HCT116 (cell line): ENCODE data around the gene GGA2. TPM values are rescaled to one million over a fixed set of nuclear protein-coding genes. Genes with fewer than 3 reads are reported as not detected.

Experiments
- ATAC-seq: fragments of 200-7000 bp; cut with Tn5 transposase; 2 replicates; pipeline ENCODE4 v1.9.1; 2020; ENCODE audit warnings: mild to moderate bottlenecking, moderate library complexity
- BruUV-seq: library from RNA; stranded (reverse); fragments of 400-500 nt; replicated peaks from 2 replicates; lab custom pipeline; 2021; lab: Mats Ljungman, UMichigan
- CTCF ChIA-PET: fragments of 300-600 bp; sonication (Branson Sonifier 250); formaldehyde crosslinking; loops from one replicate; lab custom pipeline; 2021; ENCODE audit warnings: antibody characterized with exemption; lab: Charles Lee
- POLR2A ChIA-PET: fragments of 300-600, 350-600 bp; sonication (Branson Sonifier 250); formaldehyde crosslinking; loops from one replicate; lab custom pipeline; 2021; ENCODE audit warnings: antibody characterized with exemption; lab: Charles Lee
- RAD21 ChIA-PET, 2 experiments: fragments of 300-600 bp; sonication (Branson Sonifier 250); formaldehyde crosslinking; loops; one replicate each; lab custom pipeline; 2023; ENCODE audit warnings: low total read pairs in 2 of 2; ENCODE audit not compliant: uncharacterized antibody in 2 of 2, unreplicated experiment in 2 of 2, low non-redundant PET in 1 of 2; lab: Charles Lee
- DNase-seq: peaks from one replicate; pipeline ENCODE4 v3.0.0-alpha.2; 2010; ENCODE audit warnings: low read depth, low spot score
- H2AFZ ChIP-seq: fragments of 200-600 bp; shearing (Covaris generic), sonication (generic); 2 replicates; pipeline ENCODE4 v1.6.1; 2017; ENCODE audit warnings: low read depth, mixed run types, mixed read lengths, antibody characterized with exemption, low read length; ENCODE audit not compliant: poor library complexity, severe bottlenecking
- H3K27ac ChIP-seq: 2 replicates; pipeline ENCODE4 v1.5.1; 2012; ENCODE audit warnings: low read depth, low read length
- H3K27me3 ChIP-seq: fragments of 200-600 bp; sonication (generic); 2 replicates; pipeline ENCODE4 v1.6.1; 2016; ENCODE audit warnings: mixed run types, low read length, mixed read lengths; ENCODE audit not compliant: insufficient read depth
- H3K36me3 ChIP-seq, 2 experiments: fragments of 200-500 bp in 1 of 2; fragments of 200-600 bp in 1 of 2; sonication (Bioruptor generic) in 1 of 2; sonication (generic) in 1 of 2; 2 replicates each; pipeline versions ENCODE4 v1.5.1 to v1.6.1; 2014 to 2016; ENCODE audit warnings: low read length in 2 of 2, inconsistent platforms in 1 of 2, mixed read lengths in 1 of 2, mixed run types in 1 of 2; ENCODE audit not compliant: insufficient read depth in 2 of 2, control insufficient read depth in 1 of 2
- H3K4me1 ChIP-seq, 2 experiments: fragments of 200-600 bp in 1 of 2; sonication (generic) in 1 of 2; 2 replicates each; pipeline versions ENCODE4 v1.5.1 to v1.6.1; 2012 to 2017; ENCODE audit warnings: low read length in 2 of 2, inconsistent platforms in 1 of 2, mild to moderate bottlenecking in 1 of 2, mixed read lengths in 1 of 2, mixed run types in 1 of 2, moderate library complexity in 1 of 2; ENCODE audit not compliant: insufficient read depth in 2 of 2, control insufficient read depth in 1 of 2
- H3K4me2 ChIP-seq: fragments of 200-600 bp; sonication (generic); 2 replicates; pipeline ENCODE4 v1.6.1; 2017; ENCODE audit warnings: mixed run types, low read length, mixed read lengths
- H3K4me3 ChIP-seq, 2 experiments: fragments of 200-600 bp in 1 of 2; sonication (generic) in 1 of 2; replicated peaks in 1 of 2; 2 replicates each; pipeline ENCODE4 v1.5.1; 2011 to 2016; ENCODE audit warnings: low read length in 2 of 2, control low read depth in 1 of 2, low read depth in 1 of 2, mild to moderate bottlenecking in 1 of 2, mixed read lengths in 1 of 2, mixed run types in 1 of 2
- H3K79me2 ChIP-seq: fragments of 200-600 bp; sonication (generic); 2 replicates; pipeline ENCODE4 v1.6.1; 2017; ENCODE audit warnings: mild to moderate bottlenecking, mixed run types, low read length, moderate library complexity, mixed read lengths; ENCODE audit not compliant: insufficient read depth
- H3K9ac ChIP-seq: fragments of 200-600 bp; sonication (generic); 2 replicates; pipeline ENCODE4 v1.6.1; 2016; ENCODE audit warnings: low read length, mixed read lengths
- H3K9me2 ChIP-seq: fragments of 200-600 bp; sonication (generic), shearing (Covaris generic); 2 replicates; pipeline ENCODE4 v1.6.1; 2017; ENCODE audit warnings: mixed run types, mild to moderate bottlenecking, moderate library complexity; ENCODE audit not compliant: insufficient read depth
- H3K9me3 ChIP-seq, 2 experiments: fragments of 200-500 bp in 1 of 2; fragments of 200-600 bp in 1 of 2; sonication (Bioruptor generic) in 1 of 2; sonication (generic) in 1 of 2; 2 replicates each; pipeline ENCODE4 v1.6.1; 2014 to 2017; ENCODE audit warnings: low read length in 2 of 2, mixed read lengths in 2 of 2, inconsistent platforms in 1 of 2, low read depth in 1 of 2, mild to moderate bottlenecking in 1 of 2, mixed run types in 1 of 2, moderate library complexity in 1 of 2; ENCODE audit not compliant: control insufficient read depth in 1 of 2, insufficient read depth in 1 of 2
- H4K20me1 ChIP-seq: fragments of 200-600 bp; sonication (generic), shearing (Covaris generic); 2 replicates; pipeline ENCODE4 v1.6.1; 2017; ENCODE audit warnings: mixed run types, mild to moderate bottlenecking, moderate library complexity; ENCODE audit not compliant: insufficient read depth
- CBX3 ChIP-seq: IDR thresholded peaks from 2 replicates; pipeline ENCODE4 v1.6.1; 2012; ENCODE audit warnings: low read depth
- CEBPB ChIP-seq: IDR thresholded peaks from 2 replicates; pipeline ENCODE4 v1.6.1; 2012; ENCODE audit warnings: low read depth
- EGR1 ChIP-seq: IDR thresholded peaks from 2 replicates; pipeline ENCODE4 v1.6.1; 2012; ENCODE audit warnings: low read depth
- ELF1 ChIP-seq: IDR thresholded peaks from 2 replicates; pipeline ENCODE4 v1.6.1; 2012; ENCODE audit warnings: low read depth, borderline replicate concordance
- EZH2 ChIP-seq: fragments of 200-600 bp; sonication (generic); IDR thresholded peaks from 2 replicates; pipeline ENCODE4 v1.6.1; 2017; ENCODE audit warnings: antibody characterized with exemption, mixed run types
- EZH2phosphoT487 ChIP-seq: fragments of 200-600 bp; IDR thresholded peaks from 2 replicates; pipeline ENCODE4 v1.6.1; 2018; ENCODE audit warnings: antibody characterized with exemption, borderline replicate concordance
- JUND ChIP-seq: IDR thresholded peaks from 2 replicates; pipeline ENCODE4 v1.6.1; 2012
- POLR2A ChIP-seq: IDR thresholded peaks from 2 replicates; pipeline ENCODE4 v1.7.0; 2011; ENCODE audit warnings: borderline replicate concordance; ENCODE audit not compliant: insufficient read depth, insufficient read length; ENCODE audit errors: extremely low read depth
- POLR2AphosphoS5 ChIP-seq: IDR thresholded peaks from 2 replicates; pipeline ENCODE4 v1.6.1; 2011; ENCODE audit warnings: mild to moderate bottlenecking, low read depth, low read length, moderate library complexity
- RAD21 ChIP-seq: IDR thresholded peaks from 2 replicates; pipeline ENCODE4 v1.6.1; 2012; ENCODE audit warnings: low read depth, mild to moderate bottlenecking
- SIN3A ChIP-seq: IDR thresholded peaks from 2 replicates; pipeline ENCODE4 v1.6.1; 2012; ENCODE audit warnings: low read depth
- SP1 ChIP-seq: IDR thresholded peaks from 2 replicates; pipeline ENCODE4 v1.6.1; 2012; ENCODE audit warnings: low read depth
- YY1 ChIP-seq: IDR thresholded peaks from 2 replicates; pipeline ENCODE4 v1.6.1; 2011; ENCODE audit warnings: low read length, low read depth, moderate library complexity, mild to moderate bottlenecking; ENCODE audit not compliant: insufficient replicate concordance; ENCODE audit errors: extremely low read depth
- ZFX ChIP-seq: fragments of 450-650 bp; IDR thresholded peaks from 2 replicates; pipeline ENCODE4 v1.6.1; 2017
- ZNF274 ChIP-seq: fragments of 200-500 bp; sonication (Bioruptor generic); IDR thresholded peaks from 2 replicates; pipeline ENCODE4 v1.6.1; 2014; ENCODE audit warnings: mild to moderate bottlenecking, low read depth, low read length, inconsistent platforms
- intact Hi-C: fragments of 100-400 bp; cut with micrococcal nuclease; formaldehyde crosslinking; loops from 2 replicates; pipeline ENCODE4 v1.10.0; 2022
- total RNA-seq: library from RNA; stranded (reverse); gene quantifications from one replicate; pipeline ENCODE4 v1.2.1, GENCODE V29; 2021; ENCODE audit not compliant: unreplicated experiment
- TF ChIP-seq, protein P1 (sequence below): IDR thresholded peaks from 2 replicates; pipeline ENCODE4 v1.6.1; 2011; ENCODE audit warnings: mild to moderate bottlenecking, low read length, moderate library complexity; ENCODE audit not compliant: insufficient replicate concordance; ENCODE audit errors: extremely low read depth
- TF ChIP-seq, protein P2 (sequence below): IDR thresholded peaks from 2 replicates; pipeline ENCODE4 v1.6.1; 2012
- TF ChIP-seq, protein P3 (sequence below), 3 experiments: fragments of 200-600 bp in 1 of 3; sonication (generic) in 1 of 3; IDR thresholded peaks in 2 of 3; conservative IDR thresholded peaks in 1 of 3; 2 replicates each; pipeline ENCODE4 v1.5.1; 2012 to 2017; ENCODE audit warnings: low read depth in 2 of 3, low read length in 2 of 3, antibody characterized with exemption in 1 of 3, borderline replicate concordance in 1 of 3, control low read depth in 1 of 3, mild to moderate bottlenecking in 1 of 3, mixed read lengths in 1 of 3, mixed run types in 1 of 3, moderate library complexity in 1 of 3; ENCODE audit not compliant: insufficient read depth in 1 of 3
- TF ChIP-seq, protein P4 (sequence below): IDR thresholded peaks from 2 replicates; pipeline ENCODE4 v1.6.1; 2012; ENCODE audit warnings: low read depth
- TF ChIP-seq, protein P5 (sequence below): IDR thresholded peaks from 2 replicates; pipeline ENCODE4 v1.6.1; 2012

GGA2 gene
- total RNA-seq, 1 experiment from 2014 or later = 68.3 TPM

DNA sequence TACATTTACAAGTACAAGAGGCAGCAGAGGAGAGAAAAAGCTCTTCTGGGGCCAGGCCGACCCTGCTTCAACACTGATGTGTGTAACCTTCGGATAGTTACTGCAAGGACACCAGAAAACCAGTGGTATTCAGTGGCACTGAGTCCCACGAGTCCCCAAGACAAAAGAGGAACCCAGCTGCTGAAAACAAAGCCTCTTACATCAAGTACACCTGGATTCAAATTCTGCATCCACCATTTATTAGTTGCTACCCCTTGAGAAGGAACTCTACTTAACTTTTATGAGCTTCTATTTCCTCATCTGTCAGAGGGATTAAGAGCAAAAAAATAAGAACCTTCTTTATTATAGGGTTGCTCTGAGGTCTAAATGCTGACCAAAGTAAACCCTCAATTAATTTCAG is 44.2 kb upstream of the GGA2 start:
- TF ChIP-seq, protein P1, sequence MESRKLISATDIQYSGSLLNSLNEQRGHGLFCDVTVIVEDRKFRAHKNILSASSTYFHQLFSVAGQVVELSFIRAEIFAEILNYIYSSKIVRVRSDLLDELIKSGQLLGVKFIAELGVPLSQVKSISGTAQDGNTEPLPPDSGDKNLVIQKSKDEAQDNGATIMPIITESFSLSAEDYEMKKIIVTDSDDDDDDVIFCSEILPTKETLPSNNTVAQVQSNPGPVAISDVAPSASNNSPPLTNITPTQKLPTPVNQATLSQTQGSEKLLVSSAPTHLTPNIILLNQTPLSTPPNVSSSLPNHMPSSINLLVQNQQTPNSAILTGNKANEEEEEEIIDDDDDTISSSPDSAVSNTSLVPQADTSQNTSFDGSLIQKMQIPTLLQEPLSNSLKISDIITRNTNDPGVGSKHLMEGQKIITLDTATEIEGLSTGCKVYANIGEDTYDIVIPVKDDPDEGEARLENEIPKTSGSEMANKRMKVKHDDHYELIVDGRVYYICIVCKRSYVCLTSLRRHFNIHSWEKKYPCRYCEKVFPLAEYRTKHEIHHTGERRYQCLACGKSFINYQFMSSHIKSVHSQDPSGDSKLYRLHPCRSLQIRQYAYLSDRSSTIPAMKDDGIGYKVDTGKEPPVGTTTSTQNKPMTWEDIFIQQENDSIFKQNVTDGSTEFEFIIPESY = no peak
- TF ChIP-seq JUND (no peak), POLR2A (no peak), YY1 (no peak), ELF1 (no peak), POLR2AphosphoS5 (no peak), EZH2phosphoT487 (no peak), ZFX (no peak), EZH2 (no peak), SP1 (no peak), ZNF274 (no peak), CBX3 (no peak), RAD21 (no peak), SIN3A (no peak), CEBPB (no peak), EGR1 (no peak)
- TF ChIP-seq, protein P2, sequence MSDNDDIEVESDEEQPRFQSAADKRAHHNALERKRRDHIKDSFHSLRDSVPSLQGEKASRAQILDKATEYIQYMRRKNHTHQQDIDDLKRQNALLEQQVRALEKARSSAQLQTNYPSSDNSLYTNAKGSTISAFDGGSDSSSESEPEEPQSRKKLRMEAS = no peak
- TF ChIP-seq, protein P3, sequence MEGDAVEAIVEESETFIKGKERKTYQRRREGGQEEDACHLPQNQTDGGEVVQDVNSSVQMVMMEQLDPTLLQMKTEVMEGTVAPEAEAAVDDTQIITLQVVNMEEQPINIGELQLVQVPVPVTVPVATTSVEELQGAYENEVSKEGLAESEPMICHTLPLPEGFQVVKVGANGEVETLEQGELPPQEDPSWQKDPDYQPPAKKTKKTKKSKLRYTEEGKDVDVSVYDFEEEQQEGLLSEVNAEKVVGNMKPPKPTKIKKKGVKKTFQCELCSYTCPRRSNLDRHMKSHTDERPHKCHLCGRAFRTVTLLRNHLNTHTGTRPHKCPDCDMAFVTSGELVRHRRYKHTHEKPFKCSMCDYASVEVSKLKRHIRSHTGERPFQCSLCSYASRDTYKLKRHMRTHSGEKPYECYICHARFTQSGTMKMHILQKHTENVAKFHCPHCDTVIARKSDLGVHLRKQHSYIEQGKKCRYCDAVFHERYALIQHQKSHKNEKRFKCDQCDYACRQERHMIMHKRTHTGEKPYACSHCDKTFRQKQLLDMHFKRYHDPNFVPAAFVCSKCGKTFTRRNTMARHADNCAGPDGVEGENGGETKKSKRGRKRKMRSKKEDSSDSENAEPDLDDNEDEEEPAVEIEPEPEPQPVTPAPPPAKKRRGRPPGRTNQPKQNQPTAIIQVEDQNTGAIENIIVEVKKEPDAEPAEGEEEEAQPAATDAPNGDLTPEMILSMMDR (IDR thresholded peaks at IDR 0.05 in 2 of 3, conservative IDR thresholded peaks at IDR 0.05 in 1 of 3; ENCODE audit: borderline replicate concordance in 1 of 3, insufficient read depth in 1 of 3, low read depth in 2 of 3, low read length in 2 of 3) = no peak
- TF ChIP-seq, protein P4, sequence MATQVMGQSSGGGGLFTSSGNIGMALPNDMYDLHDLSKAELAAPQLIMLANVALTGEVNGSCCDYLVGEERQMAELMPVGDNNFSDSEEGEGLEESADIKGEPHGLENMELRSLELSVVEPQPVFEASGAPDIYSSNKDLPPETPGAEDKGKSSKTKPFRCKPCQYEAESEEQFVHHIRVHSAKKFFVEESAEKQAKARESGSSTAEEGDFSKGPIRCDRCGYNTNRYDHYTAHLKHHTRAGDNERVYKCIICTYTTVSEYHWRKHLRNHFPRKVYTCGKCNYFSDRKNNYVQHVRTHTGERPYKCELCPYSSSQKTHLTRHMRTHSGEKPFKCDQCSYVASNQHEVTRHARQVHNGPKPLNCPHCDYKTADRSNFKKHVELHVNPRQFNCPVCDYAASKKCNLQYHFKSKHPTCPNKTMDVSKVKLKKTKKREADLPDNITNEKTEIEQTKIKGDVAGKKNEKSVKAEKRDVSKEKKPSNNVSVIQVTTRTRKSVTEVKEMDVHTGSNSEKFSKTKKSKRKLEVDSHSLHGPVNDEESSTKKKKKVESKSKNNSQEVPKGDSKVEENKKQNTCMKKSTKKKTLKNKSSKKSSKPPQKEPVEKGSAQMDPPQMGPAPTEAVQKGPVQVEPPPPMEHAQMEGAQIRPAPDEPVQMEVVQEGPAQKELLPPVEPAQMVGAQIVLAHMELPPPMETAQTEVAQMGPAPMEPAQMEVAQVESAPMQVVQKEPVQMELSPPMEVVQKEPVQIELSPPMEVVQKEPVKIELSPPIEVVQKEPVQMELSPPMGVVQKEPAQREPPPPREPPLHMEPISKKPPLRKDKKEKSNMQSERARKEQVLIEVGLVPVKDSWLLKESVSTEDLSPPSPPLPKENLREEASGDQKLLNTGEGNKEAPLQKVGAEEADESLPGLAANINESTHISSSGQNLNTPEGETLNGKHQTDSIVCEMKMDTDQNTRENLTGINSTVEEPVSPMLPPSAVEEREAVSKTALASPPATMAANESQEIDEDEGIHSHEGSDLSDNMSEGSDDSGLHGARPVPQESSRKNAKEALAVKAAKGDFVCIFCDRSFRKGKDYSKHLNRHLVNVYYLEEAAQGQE = no peak
- TF ChIP-seq, protein P5, sequence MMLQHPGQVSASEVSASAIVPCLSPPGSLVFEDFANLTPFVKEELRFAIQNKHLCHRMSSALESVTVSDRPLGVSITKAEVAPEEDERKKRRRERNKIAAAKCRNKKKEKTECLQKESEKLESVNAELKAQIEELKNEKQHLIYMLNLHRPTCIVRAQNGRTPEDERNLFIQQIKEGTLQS = no peak
- ChIA-PET RAD21 (no interaction called here), POLR2A (no interaction called here), CTCF (no interaction called here)
- no peak overlapping the region for H3K27ac ChIP-seq
- H3K79me2 ChIP-seq = peaks cover 56% of the 10 kb centered on the region
- ATAC-seq = no peak
- intact Hi-C loops = loop anchor here (10.0 kb wide), 1 partner anchor 980 kb away; the partner anchor contains the start of gene RBBP6
- peaks cover 9 to 20% of the 10 kb centered on the region in 2 experiments for H3K4me1 ChIP-seq
- peaks cover 28 to 32% of the 10 kb centered on the region in 2 experiments for H3K36me3 ChIP-seq
- H3K9me3 ChIP-seq = no peaks in the 10 kb centered on the region
- H2AFZ ChIP-seq = no peak overlapping the region
- no peaks in the 10 kb centered on the region for H3K9me2 ChIP-seq
- H3K4me3 ChIP-seq = no peak overlapping the region
- H3K9ac ChIP-seq = no peak overlapping the region
- no peaks in the 10 kb centered on the region for H3K27me3 ChIP-seq
- BruUV-seq = no TSS peak
- no peaks in the 10 kb centered on the region for H4K20me1 ChIP-seq
- no peak overlapping the region for H3K4me2 ChIP-seq
- no peak for DNase-seq
